Measurements from ENCODE around the gene NPL. TPM values are rescaled to one million over a fixed set of nuclear protein-coding genes. Genes with fewer than 3 reads are reported as not detected.

Gene NPL
- total and polyA plus RNA-seq, 2 donors (not counting 3 experiments of a cell fraction or from before 2014, with no cell fraction given) = 0.14 to 0.75 TPM

DNA sequence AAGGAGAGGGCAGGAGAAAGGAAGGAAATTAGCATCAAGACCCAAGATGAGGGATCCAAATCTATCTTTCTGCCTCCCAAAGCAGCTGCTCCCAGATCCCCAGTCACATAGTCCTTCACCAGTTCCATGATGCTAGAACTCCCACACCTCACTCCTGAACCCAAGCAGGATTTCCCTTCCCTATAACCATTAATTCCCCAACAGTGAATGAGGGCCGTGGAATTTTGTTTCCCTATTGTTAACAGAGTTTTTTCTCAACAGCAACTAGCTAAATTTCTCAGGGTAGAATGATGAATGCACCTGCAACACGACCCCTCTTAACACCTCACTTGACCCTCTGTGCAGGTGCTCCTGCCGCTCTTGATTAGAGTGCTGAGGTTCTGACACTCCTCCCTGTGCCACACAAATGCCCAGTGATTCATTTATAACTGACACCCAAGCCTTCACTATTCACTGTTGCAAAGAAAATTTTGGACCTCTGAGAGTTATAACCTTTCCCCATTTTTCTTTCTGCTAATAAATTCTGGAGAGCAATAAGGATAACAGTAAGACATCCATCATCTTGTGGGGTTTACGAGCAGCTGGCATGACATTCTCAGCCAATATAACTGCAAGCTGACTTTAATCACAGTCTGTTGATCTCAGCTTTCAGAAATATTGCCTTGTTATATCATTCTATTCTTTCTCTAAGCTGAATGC lies 25.4 kb upstream of the NPL start:
- H2AFZ ChIP-seq (ENCODE audit: low read depth, low read length) = no peak overlapping the region
- H3K9me3 ChIP-seq (replicated peaks; ENCODE audit: control insufficient read depth, insufficient read depth, low read length) = no peaks in the 10 kb centered on the region
- DNase-seq (ENCODE audit: low read depth, low spot score) = no peak
- no peak overlapping the region for H3K27ac ChIP-seq (ENCODE audit: insufficient read depth, low read depth, low read length)
- no peaks in the 10 kb centered on the region for H3K36me3 ChIP-seq (ENCODE audit: control insufficient read depth in 2 of 2, extremely low read depth in 1 of 2, insufficient read depth in 2 of 2, low read length in 2 of 2)
- H3K27me3 ChIP-seq (ENCODE audit: control insufficient read depth in 2 of 2, insufficient read depth in 2 of 2, low read length in 2 of 2) = peaks cover 0 to 6% of the 10 kb centered on the region in 2 experiments
- H3K4me2 ChIP-seq (ENCODE audit: insufficient read depth, low read length) = no peak overlapping the region
- ChIA-PET CTCF (interaction anchor here (0.9 to 2.5 kb wide), 7 partner anchors 9 to 170 kb away, joined by 3 to 8 read pairs (median 6); no protein-coding TSS in a partner anchor), POLR2A (no interaction called here)
- TF ChIP-seq JUN (IDR thresholded peaks at IDR 0.05; ENCODE audit: borderline replicate concordance, insufficient read depth, insufficient read length, low read depth) (no peak), EZH2 (IDR thresholded peaks at IDR 0.05; ENCODE audit: borderline replicate concordance, low read depth, low read length, severe bottlenecking) (no peak), FOS (IDR thresholded peaks at IDR 0.05; ENCODE audit: borderline replicate concordance, insufficient read depth, low read length) (no peak), POLR2AphosphoS5 (IDR thresholded peaks at IDR 0.05; ENCODE audit: insufficient read depth, low read depth, low read length) (no peak), POLR2A (IDR thresholded peaks at IDR 0.05; ENCODE audit: low read depth, low read length) (no peak), GATA2 (IDR thresholded peaks at IDR 0.05; ENCODE audit: insufficient read depth, insufficient read length, low read depth, low read length) (no peak), MYC (IDR thresholded peaks at IDR 0.05; ENCODE audit: low read depth, low read length) (no peak)
- TF ChIP-seq, protein P1, sequence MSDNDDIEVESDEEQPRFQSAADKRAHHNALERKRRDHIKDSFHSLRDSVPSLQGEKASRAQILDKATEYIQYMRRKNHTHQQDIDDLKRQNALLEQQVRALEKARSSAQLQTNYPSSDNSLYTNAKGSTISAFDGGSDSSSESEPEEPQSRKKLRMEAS (IDR thresholded peaks at IDR 0.05; ENCODE audit: insufficient read depth, insufficient read length) = no peak
- TF ChIP-seq, protein P2, sequence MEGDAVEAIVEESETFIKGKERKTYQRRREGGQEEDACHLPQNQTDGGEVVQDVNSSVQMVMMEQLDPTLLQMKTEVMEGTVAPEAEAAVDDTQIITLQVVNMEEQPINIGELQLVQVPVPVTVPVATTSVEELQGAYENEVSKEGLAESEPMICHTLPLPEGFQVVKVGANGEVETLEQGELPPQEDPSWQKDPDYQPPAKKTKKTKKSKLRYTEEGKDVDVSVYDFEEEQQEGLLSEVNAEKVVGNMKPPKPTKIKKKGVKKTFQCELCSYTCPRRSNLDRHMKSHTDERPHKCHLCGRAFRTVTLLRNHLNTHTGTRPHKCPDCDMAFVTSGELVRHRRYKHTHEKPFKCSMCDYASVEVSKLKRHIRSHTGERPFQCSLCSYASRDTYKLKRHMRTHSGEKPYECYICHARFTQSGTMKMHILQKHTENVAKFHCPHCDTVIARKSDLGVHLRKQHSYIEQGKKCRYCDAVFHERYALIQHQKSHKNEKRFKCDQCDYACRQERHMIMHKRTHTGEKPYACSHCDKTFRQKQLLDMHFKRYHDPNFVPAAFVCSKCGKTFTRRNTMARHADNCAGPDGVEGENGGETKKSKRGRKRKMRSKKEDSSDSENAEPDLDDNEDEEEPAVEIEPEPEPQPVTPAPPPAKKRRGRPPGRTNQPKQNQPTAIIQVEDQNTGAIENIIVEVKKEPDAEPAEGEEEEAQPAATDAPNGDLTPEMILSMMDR (IDR thresholded peaks at IDR 0.05; ENCODE audit: extremely low read depth in 1 of 2, insufficient read depth in 1 of 2, low read depth in 1 of 2, low read length in 2 of 2) = no peak
- intact Hi-C loops (cut with micrococcal nuclease) = no loop called here
- no peak for FAIRE-seq
- BruUV-seq (replicated peaks) = no TSS peak
- H3K79me2 ChIP-seq (ENCODE audit: control insufficient read depth, insufficient read depth, low read length) = no peaks in the 10 kb centered on the region
- H3K4me1 ChIP-seq (ENCODE audit: control insufficient read depth, extremely low read depth, insufficient read depth, low read length) = no peaks in the 10 kb centered on the region
- no peak overlapping the region for H3K9ac ChIP-seq (replicated peaks; ENCODE audit: extremely low read depth, insufficient read depth, low read length)
- no peaks in the 10 kb centered on the region for H4K20me1 ChIP-seq (replicated peaks; ENCODE audit: control insufficient read depth, extremely low read depth, insufficient read depth, low read length)
- H3K9me1 ChIP-seq (replicated peaks; ENCODE audit: control insufficient read depth, extremely low read depth, insufficient read depth, low read length) = no peaks in the 10 kb centered on the region
- H3K4me3 ChIP-seq (replicated peaks in 1 of 3; ENCODE audit: insufficient read depth in 1 of 3, low read depth in 1 of 3, low read length in 3 of 3) = no peak overlapping the region
- dilution Hi-C loops (cut with MboI; ENCODE audit: extremely low pct_ligation_motif_present, low sequenced_read_pairs) = no loop called here
